GM21381 (cell line): ENCODE measurements around the gene COPE.
"Not testable (repeated sequence)": the region's sequence is repeated elsewhere in the genome, so short reads cannot be mapped to it uniquely, and the experiment has no call there.

ENCODE experiments used
- ATAC-seq: cut with Tn5 transposase; IDR thresholded peaks from one replicate; pipeline ENCODE4 v1.9.1; 2021; ENCODE audit warnings: mild to moderate bottlenecking, moderate library complexity; ENCODE audit not compliant: unreplicated experiment

The COPE gene

GRCh38 chr19:18908917-18909619 is 10.1 kb downstream of the COPE start:
- ATAC-seq, result no peak

- ATAC-seq, result no peak
These were observed 12.3 kb downstream of the COPE start for GRCh38 chr19:18906605-18907519.

GRCh38 chr19:18905513-18906236 is 13.5 kb downstream of the COPE start:
- no peak for ATAC-seq

GRCh38 chr19:18905058-18905456 is 14.1 kb downstream of the COPE start:
- no peak for ATAC-seq

- no peak for ATAC-seq
These were observed 14.7 kb downstream of the COPE start for GRCh38 chr19:18904334-18905057.

GRCh38 chr19:18903156-18904037 is 15.8 kb downstream of the COPE start:
- ATAC-seq, result no peak

- ATAC-seq, result not testable (repeated sequence)
These were observed 16.7 kb downstream of the COPE start for GRCh38 chr19:18902519-18902918.

- no peak for ATAC-seq
These were observed 17.7 kb downstream of the COPE start for GRCh38 chr19:18901491-18901890.

- no peak for ATAC-seq
These were observed 18.3 kb downstream of the COPE start for GRCh38 chr19:18900700-18901481.

GRCh38 chr19:18899624-18900560 is 19.3 kb downstream of the COPE start:
- no peak for ATAC-seq

GRCh38 chr19:18898607-18899408 is 20.4 kb downstream of the COPE start:
- no peak for ATAC-seq

GRCh38 chr19:18898081-18898606 is 21.0 kb downstream of the COPE start:
- no peak for ATAC-seq

- no peak for ATAC-seq
These were observed 21.8 kb downstream of the COPE start for GRCh38 chr19:18897094-18898029.

GRCh38 chr19:18896421-18896841 is 22.8 kb downstream of the COPE start:
- ATAC-seq, result no peak

- no peak for ATAC-seq
These were observed 23.3 kb downstream of the COPE start, which contains the start of gene CERS1 for GRCh38 chr19:18895824-18896341. CERS1 (minus strand) TSS chr19:18896158; CDS start chr19:18896072, 86 bp downstream.
